ENCODE results near the gene DOCK4. TPM values are rescaled to one million over a fixed set of nuclear protein-coding genes. Genes with fewer than 3 reads are reported as not detected.

The DOCK4 gene
- total and polyA plus RNA-seq, 2 of the 8 experiments (the other 6 are each of a cell fraction or from before 2014, with no cell fraction given): 5.1 to 23.6 TPM

DNA sequence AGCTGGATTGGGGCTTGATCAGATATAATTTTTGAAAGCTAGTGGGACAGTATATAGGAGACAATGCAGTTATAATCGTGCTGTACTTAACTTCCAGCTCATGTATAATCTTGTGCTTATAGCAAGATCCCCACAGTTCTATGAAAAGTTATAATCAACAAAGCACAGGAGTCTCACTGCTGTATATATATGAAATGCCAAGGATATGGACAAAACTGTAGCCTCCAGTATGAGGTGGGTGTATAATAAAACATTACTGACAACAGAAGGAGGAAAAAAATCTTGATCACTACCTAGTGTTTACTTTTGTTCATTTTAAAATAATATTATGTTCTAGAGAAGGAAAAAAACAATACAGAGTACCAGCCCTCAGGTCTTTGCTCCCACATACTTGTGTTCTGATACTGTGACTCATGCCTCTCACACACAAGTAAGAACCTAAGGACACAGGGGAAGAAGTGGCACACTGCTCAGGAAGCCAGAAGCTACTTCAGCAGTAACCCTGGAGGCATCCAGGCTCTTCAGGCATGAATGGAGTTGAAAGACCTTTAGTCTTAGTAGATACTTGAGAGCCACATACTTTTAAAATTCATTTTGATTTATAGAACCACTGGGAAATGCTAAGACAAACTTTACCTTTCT is 378.2 kb downstream of the DOCK4 start (continued):
- no peak for TF ChIP-seq MAFK (IDR thresholded peaks at IDR 0.05; ENCODE audit: low read depth, low read length)

All from H1 (cell line).